Fibroblast of pulmonary artery (primary cell): ENCODE data around the gene LRRK2.

Experiments
- DNase-seq: peaks from one replicate; pipeline ENCODE4 v3.0.0-alpha.2; 2010; ENCODE audit warnings: low read depth
- H3K4me3 ChIP-seq: replicated peaks from 2 replicates; pipeline ENCODE4 v1.5.1; 2011; ENCODE audit warnings: low read depth, mild to moderate bottlenecking, control low read depth, low read length, moderate library complexity
- TF ChIP-seq, protein P1 (sequence below): IDR thresholded peaks from 2 replicates; pipeline ENCODE4 v1.5.1; 2011; ENCODE audit warnings: mild to moderate bottlenecking, control low read depth, low read length, inconsistent platforms; ENCODE audit errors: missing control alignments

The LRRK2 gene

DNA sequence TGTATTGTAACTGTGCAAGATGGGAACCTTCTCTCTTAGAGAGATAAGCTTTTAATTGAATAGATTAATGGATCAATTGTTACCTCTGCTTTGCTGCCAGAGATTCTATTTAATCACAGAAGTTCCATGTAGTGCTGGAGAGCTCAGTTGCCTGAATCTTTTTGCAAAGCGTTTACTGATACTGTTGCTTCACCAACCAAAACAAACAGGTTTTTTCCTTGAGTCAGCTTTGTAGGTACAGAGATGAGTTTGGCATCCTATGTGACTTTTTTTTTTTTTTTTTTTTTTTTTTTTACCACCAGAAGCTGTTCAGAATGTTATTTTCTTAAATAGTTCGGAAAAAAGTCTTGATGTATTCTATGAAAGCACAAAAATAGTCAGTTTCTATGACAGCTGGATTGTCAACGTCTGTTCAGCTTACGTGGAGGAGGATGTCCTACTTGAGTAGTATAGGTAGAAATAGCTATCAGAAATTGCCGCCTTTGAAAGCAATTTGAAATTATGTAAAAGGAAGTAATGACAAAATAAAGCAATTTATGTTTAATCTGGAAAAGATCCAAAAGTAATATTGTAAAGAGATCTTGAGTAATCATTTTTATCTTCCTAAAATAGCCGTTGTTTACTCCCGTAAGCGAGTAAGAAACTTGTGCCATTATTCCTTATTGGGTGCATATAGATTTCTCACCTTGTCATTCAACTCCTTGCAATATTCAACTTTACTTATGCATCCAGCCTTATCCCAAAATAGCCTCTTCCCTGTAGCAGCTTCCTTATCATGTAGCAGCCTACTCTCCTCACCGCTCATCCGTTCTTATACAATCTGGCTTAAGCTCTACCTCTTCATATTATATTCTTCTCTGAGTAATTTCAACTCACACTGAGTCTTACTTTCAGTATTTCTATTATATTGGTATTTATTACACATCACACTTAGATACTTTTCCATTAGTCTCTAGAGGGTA lies 5.2 kb downstream of the LRRK2 start:
- DNase-seq = no peak
- TF ChIP-seq, protein P1, sequence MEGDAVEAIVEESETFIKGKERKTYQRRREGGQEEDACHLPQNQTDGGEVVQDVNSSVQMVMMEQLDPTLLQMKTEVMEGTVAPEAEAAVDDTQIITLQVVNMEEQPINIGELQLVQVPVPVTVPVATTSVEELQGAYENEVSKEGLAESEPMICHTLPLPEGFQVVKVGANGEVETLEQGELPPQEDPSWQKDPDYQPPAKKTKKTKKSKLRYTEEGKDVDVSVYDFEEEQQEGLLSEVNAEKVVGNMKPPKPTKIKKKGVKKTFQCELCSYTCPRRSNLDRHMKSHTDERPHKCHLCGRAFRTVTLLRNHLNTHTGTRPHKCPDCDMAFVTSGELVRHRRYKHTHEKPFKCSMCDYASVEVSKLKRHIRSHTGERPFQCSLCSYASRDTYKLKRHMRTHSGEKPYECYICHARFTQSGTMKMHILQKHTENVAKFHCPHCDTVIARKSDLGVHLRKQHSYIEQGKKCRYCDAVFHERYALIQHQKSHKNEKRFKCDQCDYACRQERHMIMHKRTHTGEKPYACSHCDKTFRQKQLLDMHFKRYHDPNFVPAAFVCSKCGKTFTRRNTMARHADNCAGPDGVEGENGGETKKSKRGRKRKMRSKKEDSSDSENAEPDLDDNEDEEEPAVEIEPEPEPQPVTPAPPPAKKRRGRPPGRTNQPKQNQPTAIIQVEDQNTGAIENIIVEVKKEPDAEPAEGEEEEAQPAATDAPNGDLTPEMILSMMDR = no peak
- no peak overlapping the region for H3K4me3 ChIP-seq

DNA sequence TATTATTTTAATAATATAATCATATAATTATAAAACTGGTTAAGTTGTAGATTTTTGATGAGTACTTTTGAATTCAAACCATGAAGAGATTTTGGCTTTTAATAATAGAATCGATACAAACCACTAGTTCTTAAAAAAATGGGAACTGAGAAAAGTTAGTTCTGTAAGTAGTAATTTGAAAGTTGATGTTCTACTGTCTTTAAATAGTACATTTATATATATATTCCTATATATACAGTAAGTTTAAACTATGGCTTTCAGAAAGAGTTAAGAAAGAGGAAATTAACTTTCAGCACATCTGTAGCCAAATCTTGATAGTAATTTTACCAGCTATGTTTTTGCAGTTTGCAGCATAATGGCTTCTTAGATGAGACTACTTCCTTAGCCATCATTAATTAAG lies 7.8 kb downstream of the LRRK2 start:
- DNase-seq = no peak
- no peak overlapping the region for H3K4me3 ChIP-seq
- TF ChIP-seq, protein P1 = no peak

DNA sequence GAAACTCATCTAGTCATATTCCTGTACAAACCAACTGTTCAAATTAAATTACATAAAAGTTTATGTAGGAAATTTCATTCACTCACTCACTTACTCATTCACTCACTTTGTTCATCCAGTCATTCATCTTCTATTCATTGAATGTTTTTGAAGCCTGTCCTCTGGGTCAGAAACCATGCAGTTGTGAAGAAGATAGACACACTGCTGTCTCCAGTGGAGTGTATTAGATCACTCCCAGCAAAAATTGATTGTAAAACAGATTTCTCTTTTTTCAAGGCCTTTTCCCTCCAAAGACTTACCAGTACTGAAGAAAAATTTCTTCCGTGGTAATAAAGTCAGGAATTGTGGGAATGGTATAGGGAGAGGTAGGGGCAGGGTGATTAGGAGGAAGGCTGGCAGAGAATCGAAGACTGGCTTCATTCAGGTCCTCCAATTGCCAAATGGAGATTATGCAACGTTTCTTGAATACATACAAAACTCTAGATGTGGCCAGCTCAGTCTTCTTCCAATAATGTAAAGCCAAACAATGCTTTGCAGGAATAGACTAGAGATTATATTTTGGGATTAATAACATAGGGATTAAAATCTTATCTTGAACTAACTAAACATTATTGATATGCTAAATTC lies 9.1 kb downstream of the LRRK2 start:
- no peak overlapping the region for H3K4me3 ChIP-seq
- DNase-seq = no peak
- TF ChIP-seq, protein P1 = no peak

DNA sequence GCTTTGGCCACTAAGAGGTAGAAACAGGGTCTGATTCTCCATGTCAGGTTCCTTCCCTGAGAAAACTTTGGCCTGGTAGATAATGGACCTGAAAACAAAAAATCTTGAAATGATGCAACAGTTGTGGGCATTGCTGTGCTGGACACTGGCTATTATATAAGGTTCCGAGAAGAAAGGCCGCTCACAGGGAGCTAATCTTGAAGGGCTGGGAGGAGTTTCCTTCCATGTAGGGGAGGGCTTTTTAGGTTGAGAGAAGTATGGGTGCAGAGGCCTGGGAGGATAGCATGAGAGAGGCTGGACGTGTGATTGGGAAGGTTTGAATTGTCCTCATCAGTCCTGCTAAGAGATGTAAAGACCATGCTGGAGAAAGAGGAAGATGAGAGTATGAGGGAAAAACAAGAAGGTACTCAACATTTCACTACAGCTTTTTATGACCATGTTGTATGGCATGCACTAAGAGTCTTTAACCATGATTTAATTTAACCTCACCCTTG lies 11.6 kb downstream of the LRRK2 start:
- H3K4me3 ChIP-seq = no peak overlapping the region
- TF ChIP-seq, protein P1 = no peak
- DNase-seq = no peak

DNA sequence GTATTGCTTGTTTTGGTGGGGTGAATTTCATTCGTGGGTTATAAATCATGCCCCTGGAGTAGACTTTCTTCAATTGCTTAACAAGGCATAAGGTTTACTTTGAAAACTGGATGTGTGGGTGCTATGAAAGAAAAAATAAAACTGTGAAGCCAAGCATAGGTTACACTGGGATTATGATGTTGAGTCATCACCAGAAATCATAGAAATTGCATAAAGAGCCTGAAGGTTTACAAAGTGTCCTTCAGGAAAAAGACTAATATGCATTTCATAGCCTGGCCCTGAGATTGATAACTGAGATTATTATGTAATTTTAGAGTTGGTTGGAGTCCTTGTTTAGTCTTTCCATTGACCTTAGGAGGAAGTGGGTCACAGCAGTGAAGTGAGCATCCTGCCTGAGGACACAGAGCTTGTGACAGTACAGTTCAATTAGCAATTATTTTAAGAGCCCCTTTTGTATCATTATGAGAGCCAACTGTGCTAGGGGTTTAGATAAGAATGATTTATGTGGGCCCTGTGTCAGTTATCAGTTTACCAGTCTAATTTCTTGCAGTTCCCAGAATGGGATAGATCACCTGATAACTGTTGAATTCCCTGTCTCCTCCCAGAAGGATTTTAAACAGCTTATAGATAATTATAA lies 13.6 kb downstream of the LRRK2 start:
- DNase-seq = no peak
- TF ChIP-seq, protein P1 = no peak
- no peak overlapping the region for H3K4me3 ChIP-seq

DNA sequence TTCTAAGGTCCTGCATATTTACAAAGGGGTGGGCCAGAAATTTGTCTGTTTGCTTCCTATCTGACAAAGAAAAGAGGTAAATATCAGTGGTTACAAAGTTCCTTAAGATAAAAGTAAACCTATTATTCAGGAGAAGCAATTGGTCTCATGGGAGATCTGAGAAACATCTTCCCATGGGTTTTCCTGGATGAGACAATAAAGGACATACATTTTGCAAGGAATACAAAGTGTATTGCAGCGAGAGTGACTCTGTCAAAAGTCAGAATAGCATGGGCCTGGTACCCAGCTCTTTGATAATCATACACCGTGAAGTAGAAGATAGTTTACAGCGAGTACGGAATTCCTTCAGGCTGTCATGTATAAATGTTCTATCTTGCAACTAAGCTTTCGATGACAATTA lies 14.2 kb downstream of the LRRK2 start:
- no peak overlapping the region for H3K4me3 ChIP-seq
- TF ChIP-seq, protein P1 = no peak
- DNase-seq = no peak
